Psoas muscle (tissue), 8 donors: Measurements from ENCODE around the gene ZPLD1. TPM values are rescaled to one million over a fixed set of nuclear protein-coding genes. Genes with fewer than 3 reads are reported as not detected.

ENCODE experiments used
- ATAC-seq, 4 donors: fragments of 200-7000 bp; cut with Tn5 transposase; one replicate each; pipeline ENCODE4 v1.9.1; 2020; ENCODE audit warnings: moderate library complexity in 3 of 4, mild to moderate bottlenecking in 2 of 4
- DNase-seq, 2 donors: peaks; one replicate each; pipeline ENCODE4 v3.0.0-alpha.2; 2020
- H3K27ac ChIP-seq: fragments of 200-600 bp; one replicate; pipeline ENCODE4 v1.8.0; 2022
- H3K27me3 ChIP-seq, 3 donors: fragments of 200-600 bp in 1 of 3; one replicate each; pipeline versions ENCODE4 v1.6.1 to v1.8.0; 2013 to 2022; ENCODE audit warnings: low read length in 2 of 3, mild to moderate bottlenecking in 2 of 3, moderate library complexity in 1 of 3; ENCODE audit not compliant: insufficient read depth in 3 of 3
- H3K36me3 ChIP-seq, 2 donors: fragments of 200-600 bp in 1 of 2; one replicate each; pipeline versions ENCODE4 v1.6.1 to v1.8.0; 2013 to 2022; ENCODE audit warnings: low read depth in 1 of 2, mild to moderate bottlenecking in 1 of 2, moderate library complexity in 1 of 2; ENCODE audit not compliant: insufficient read depth in 1 of 2
- H3K4me1 ChIP-seq: fragments of 200-600 bp; one replicate; pipeline ENCODE4 v1.8.0; 2022
- H3K4me3 ChIP-seq: fragments of 200-600 bp; one replicate; pipeline ENCODE4 v1.8.0; 2022; ENCODE audit warnings: mild to moderate bottlenecking
- H3K9me3 ChIP-seq: fragments of 200-600 bp; one replicate; pipeline ENCODE4 v1.8.0; 2022
- WGBS, 3 donors: extraction: QIAGEN DNeasy Blood & Tissue Kit; methylation state at CpG; one replicate each; pipeline versions ENCODE4 v1.1.6 to v1.1.7; 2013; 5-methylcytosine and 5-hydroxymethylcytosine counted together
- intact Hi-C, 2 donors: fragments of 100-400 bp; cut with DNase I; formaldehyde crosslinking; loops; one replicate each; pipeline versions ENCODE4 v1.11.0 to v1.14.2; 2022
- polyA plus RNA-seq, 3 donors: library from polyadenylated mRNA; stranded (reverse); fragments of 200-250 nt; gene quantifications; one replicate each; pipeline ENCODE4 v1.2.3, GENCODE V29; 2013
- total RNA-seq, 4 donors: library from RNA; stranded (reverse); fragmentation: NEBNext Ultra II Directional in 2 of 4; extraction: Animal tissue kit (Norgen Biotek cat#: 25700) in 2 of 4; gene quantifications; one replicate each; pipeline versions ENCODE4 v1.2.1 to v1.2.4, GENCODE V29; 2021 to 2023
- TF ChIP-seq, protein P1 (sequence below): fragments of 200-600 bp; IDR thresholded peaks from one replicate; pipeline ENCODE4 v1.8.0; 2022; ENCODE audit warnings: antibody characterized with exemption
- donor health status: healthy with polysubstance abuse.
- donor health status: DM: no; HTN: no; CAD: no; lungs with moderate emphysema.
- donor health status: Bipolar disorder and iron deficiency.
- donor health status: healthy.
- donor health status: DM: yes; HTN: yes; CAD: no.
- donor health status: DM: no; HTN: no; CAD: no.
- donor health status: DM: no; HTN: no; CAD: no.
- donor health status: DM: yes; HTN: yes; CAD: no.

The ZPLD1 gene
- total and polyA plus RNA-seq, 7 donors, result 0.01 to 0.50 TPM; not detected in 5

DNA sequence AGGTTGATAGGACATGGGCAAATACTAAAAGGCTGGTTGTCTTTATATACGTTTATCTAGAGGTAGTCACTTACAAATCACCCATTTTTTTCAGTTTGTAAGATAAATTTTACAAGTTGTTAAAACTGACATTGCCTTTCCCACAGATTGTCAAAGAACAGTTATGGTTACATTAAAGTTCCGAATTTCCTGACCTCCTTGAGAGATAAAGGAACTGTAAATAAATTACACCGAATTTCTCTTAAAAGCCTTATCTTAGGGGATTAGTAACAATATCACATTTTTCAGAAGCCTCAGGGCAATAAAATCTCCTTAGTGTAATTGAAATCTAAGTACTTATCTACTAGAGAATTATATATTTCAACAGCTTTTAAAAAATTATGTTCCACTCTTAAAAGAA lies 49.5 kb downstream of the ZPLD1 start:
- no peaks in the 10 kb centered on the region for H3K9me3 ChIP-seq
- intact Hi-C loops, result no loop called here
- DNase-seq (no peak), ATAC-seq (no peak)
- H3K4me3 ChIP-seq, result no peak overlapping the region
- TF ChIP-seq, protein P1, sequence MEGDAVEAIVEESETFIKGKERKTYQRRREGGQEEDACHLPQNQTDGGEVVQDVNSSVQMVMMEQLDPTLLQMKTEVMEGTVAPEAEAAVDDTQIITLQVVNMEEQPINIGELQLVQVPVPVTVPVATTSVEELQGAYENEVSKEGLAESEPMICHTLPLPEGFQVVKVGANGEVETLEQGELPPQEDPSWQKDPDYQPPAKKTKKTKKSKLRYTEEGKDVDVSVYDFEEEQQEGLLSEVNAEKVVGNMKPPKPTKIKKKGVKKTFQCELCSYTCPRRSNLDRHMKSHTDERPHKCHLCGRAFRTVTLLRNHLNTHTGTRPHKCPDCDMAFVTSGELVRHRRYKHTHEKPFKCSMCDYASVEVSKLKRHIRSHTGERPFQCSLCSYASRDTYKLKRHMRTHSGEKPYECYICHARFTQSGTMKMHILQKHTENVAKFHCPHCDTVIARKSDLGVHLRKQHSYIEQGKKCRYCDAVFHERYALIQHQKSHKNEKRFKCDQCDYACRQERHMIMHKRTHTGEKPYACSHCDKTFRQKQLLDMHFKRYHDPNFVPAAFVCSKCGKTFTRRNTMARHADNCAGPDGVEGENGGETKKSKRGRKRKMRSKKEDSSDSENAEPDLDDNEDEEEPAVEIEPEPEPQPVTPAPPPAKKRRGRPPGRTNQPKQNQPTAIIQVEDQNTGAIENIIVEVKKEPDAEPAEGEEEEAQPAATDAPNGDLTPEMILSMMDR, result no peak
- no peak overlapping the region for H3K27ac ChIP-seq
- H3K36me3 ChIP-seq, result no peaks in the 10 kb centered on the region
- 60 to 68% (median 61%) methylated on average over 3 of the region's 3 CpGs for WGBS, 3 donors
- H3K4me1 ChIP-seq, result no peaks in the 10 kb centered on the region
- no peaks in the 10 kb centered on the region for H3K27me3 ChIP-seq

DNA sequence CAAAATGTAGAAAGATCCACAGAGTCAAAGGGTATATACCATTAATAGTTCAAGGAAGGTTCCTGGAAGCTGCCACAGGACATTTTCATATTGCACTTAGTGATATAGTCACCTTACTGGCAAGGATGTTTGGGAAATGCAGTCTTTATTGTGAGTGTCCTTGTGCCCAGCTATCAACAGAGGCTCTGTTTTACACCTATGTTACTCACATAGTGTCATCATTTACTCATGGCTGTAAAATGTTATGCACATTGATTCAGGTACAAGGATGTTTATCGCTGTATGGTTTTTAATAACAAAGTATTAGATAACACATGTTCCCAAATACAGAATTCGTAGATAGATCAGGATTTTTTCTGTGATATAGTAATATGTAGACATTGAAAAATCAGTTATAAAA lies 50.9 kb downstream of the ZPLD1 start:
- 92 to 99% (median 94%) methylated on average over 2 of the region's 2 CpGs for WGBS, 3 donors
- H3K4me1 ChIP-seq, result no peaks in the 10 kb centered on the region
- H3K9me3 ChIP-seq, result no peaks in the 10 kb centered on the region
- TF ChIP-seq, protein P1, result no peak
- H3K4me3 ChIP-seq, result no peak overlapping the region
- ATAC-seq, result no peak
- no peak overlapping the region for H3K27ac ChIP-seq
- no peaks in the 10 kb centered on the region for H3K27me3 ChIP-seq
- intact Hi-C loops, result no loop called here
- no peak for DNase-seq
- no peaks in the 10 kb centered on the region for H3K36me3 ChIP-seq

GRCh38 chr3:102488331-102488730 lies 53.5 kb downstream of the ZPLD1 start:
- no peak overlapping the region for H3K27ac ChIP-seq
- TF ChIP-seq, protein P1, result no peak
- DNase-seq (no peak), ATAC-seq (no peak)
- no peaks in the 10 kb centered on the region for H3K27me3 ChIP-seq
- H3K36me3 ChIP-seq, result no peaks in the 10 kb centered on the region
- H3K9me3 ChIP-seq, result no peaks in the 10 kb centered on the region
- H3K4me3 ChIP-seq, result no peak overlapping the region
- intact Hi-C loops, result no loop called here
- H3K4me1 ChIP-seq, result no peaks in the 10 kb centered on the region

- H3K4me3 ChIP-seq, result no peak overlapping the region
- H3K27me3 ChIP-seq, result no peaks in the 10 kb centered on the region
- TF ChIP-seq, protein P1, result no peak
- no peaks in the 10 kb centered on the region for H3K36me3 ChIP-seq
- no peaks in the 10 kb centered on the region for H3K4me1 ChIP-seq
- DNase-seq, result no peak
- H3K27ac ChIP-seq, result no peak overlapping the region
- intact Hi-C loops, result no loop called here
- no peaks in the 10 kb centered on the region for H3K9me3 ChIP-seq
- 92 to 97% (median 95%) methylated on average over 8 of the region's 8 CpGs for WGBS, 3 donors
- no peak for ATAC-seq
Measured at GRCh38 chr3:102492300-102492699, 57.5 kb downstream of the ZPLD1 start.

- Histone ChIP-seq H3K4me1 (no peaks in the 10 kb centered on the region), H3K4me3 (no peak overlapping the region), H3K27me3 (no peaks in the 10 kb centered on the region), H3K27ac (no peak overlapping the region), H3K9me3 (no peaks in the 10 kb centered on the region), H3K36me3 (no peaks in the 10 kb centered on the region)
- ATAC-seq (no peak), DNase-seq (no peak)
- TF ChIP-seq, protein P1, result no peak
- WGBS, 3 donors, result 20 to 36% (median 21%) methylated on average over 3 of the region's 3 CpGs
- intact Hi-C loops, result no loop called here
Measured at GRCh38 chr3:102497571-102497970, 62.8 kb downstream of the ZPLD1 start.
